ENCODE data around the gene TTYH3.
A peak's percentile ranks its signal among the peaks of the same experiment; 100 is the strongest.
"Not testable (repeated sequence)": the region's sequence is repeated elsewhere in the genome, so short reads cannot be mapped to it uniquely, and the experiment has no call there.

The TTYH3 gene

DNA sequence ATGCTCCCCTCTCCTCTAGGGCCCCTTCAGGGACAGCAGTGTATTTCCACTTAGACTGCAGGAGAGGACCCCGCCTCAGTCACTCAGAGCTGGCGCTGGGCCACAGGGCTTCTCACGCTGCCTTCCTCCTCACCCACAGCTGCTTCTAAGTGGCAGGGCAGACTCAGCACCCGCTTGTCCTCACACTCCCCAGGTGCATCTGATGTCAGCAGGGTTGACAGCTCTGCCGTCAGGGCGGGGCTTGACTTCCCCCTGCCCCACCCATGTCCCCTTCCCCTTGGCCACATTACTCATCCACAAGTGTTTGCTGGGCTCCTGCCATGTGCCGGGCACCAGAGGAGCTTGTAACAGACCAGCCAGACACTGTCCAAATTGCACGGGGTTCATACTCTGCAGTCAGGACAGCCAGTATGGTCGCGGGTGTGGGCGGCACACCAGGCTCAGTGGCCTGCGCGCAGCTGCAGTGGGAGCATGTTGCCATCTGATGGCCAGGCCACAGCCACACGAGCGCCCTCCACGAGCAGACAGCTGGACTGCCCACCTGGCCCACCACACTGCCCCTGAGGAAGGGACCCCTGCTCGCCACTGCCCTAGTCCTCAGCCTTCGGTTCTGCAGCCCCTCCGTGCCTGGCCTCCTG, 29.3 kb upstream of the TTYH3 start:
- DNase-seq (ENCODE audit: low read depth), result no peak

DNA sequence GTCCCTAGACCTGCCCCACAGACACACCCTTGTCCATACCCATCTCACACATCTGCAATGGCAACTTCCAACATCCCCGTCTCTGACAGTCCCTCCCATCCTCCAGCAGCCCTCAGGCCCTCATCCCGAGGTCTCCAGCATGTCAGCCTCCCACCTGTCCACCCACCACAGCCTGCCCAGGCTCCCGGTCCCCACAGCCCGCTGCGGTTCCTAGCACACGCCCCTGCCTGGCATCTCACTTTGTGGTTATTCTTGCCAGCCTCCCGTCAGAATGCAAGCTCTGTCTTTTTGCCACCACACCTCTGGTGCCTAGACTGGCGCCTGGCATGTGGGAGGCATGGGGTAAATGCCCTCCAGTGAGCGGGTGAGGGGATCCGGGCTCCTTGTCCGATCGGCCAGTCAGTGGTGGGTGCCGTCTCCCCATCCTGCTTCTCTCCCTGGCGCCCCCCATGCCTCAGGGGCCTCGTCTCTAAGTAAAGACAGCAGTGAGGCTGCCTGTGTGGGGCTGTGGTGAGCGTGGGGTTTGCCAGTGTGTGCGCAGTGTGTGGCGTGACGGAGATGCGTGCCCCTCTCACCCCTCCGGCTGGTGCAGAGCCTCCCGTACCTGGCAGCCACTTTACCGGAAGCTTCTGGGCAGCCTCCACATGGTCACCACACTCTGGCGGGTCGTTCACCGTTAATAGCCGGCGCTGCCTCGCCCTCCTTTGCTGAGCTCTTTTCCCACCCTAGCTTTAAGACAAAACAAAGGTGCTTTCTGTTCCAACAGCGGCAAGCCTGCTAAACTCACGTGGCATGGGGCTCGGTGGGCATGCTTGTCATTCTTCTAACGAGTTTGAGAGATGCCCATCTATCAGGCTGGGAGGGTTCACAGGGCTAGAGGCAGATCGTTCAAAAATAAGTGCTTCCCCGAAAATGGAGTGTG, 28.5 kb upstream of the TTYH3 start:
- DNase-seq (ENCODE audit: low read depth), result no peak

DNA sequence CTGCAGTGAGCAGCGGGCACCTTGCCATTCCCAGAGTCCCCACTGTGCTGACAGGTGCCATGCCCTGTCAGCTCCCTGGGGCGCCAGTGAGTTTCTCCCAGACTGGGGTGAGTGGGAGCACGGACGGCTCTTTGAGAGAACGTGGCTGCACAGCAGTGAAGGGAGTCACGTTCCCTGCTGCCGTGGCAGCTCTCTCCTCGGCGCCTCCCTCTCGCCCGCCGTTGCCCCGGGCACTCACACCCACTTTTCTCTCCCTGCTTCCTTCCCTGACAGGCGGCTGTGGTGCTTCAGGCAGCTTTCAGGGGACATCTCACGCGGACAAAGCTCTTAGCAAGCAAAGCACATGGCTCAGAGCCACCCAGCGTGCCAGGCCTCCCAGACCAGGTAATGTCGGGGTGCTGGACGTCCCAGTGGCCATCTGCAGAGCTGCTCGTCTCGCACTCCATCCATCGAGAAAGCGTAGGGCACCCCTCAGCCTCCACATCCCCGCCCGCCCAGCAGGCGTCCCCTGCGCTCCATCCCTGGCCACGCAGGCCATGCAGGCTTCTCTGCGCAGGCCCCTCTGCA, 27.1 kb upstream of the TTYH3 start:
- no peak for DNase-seq (ENCODE audit: low read depth)

DNA sequence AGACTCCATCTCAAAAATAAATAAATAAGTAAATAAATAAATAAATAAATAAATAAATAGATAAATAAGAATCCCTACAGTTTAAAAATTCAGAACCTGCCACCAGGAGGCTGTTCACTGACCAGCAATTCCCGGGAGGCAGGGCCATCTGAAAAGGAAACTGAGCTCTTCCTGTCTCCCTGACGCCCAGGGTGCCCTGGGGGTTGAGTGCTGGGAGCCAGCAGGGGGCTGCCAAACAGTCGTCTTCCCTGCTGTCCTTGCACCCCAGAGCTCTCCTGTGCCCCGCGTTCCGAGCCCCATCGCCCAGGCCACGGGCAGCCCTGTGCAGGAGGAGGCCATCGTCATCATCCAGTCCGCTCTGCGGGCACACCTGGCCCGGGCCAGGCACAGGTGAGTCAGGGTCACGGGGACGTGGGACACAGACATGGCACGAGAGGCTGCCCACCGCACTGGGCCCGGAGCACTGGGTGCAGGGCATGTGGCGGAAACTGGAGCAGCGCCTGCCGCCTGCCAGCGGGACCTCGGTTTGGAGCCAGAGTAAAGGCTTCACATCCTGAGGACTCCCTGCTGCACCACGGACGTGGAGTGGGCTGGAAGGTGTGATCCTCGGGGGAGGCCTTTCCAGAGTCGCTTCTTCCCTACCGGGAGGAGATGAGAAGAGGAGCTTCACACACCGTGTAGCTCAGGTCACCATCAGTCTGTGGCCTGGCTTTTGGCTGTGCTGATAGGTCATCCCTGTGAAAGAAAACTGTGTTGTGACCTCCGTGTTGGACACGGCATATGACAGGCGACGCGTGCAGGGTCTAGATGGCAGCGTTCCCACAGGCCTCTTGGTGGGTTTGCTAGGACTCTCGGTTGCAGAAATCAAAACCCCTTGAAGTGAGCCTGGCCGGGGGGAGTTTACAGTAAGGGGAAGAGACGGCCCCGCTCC, 25.9 kb upstream of the TTYH3 start:
- no peak for DNase-seq (ENCODE audit: low read depth)

DNA sequence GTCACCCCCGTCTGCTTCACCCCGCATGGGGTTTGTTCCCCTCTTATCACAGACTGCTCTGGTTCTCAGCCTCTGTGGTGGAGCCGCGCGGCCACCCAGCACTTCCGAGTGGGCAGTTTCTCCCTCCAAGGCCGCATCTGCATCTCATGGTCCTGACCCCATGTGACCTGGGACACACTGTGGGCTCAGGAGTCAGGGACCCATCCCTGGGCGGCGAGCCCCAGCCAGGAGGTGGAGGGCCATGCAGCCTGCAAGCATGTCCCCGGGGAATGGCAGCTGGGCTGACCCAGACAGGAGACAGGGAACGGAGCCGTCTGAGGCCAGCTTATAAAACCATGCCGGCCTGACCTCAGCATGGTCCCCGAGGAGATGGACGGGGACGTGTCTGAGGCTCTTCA, 25.2 kb upstream of the TTYH3 start:
- no peak for DNase-seq (ENCODE audit: low read depth)

DNA sequence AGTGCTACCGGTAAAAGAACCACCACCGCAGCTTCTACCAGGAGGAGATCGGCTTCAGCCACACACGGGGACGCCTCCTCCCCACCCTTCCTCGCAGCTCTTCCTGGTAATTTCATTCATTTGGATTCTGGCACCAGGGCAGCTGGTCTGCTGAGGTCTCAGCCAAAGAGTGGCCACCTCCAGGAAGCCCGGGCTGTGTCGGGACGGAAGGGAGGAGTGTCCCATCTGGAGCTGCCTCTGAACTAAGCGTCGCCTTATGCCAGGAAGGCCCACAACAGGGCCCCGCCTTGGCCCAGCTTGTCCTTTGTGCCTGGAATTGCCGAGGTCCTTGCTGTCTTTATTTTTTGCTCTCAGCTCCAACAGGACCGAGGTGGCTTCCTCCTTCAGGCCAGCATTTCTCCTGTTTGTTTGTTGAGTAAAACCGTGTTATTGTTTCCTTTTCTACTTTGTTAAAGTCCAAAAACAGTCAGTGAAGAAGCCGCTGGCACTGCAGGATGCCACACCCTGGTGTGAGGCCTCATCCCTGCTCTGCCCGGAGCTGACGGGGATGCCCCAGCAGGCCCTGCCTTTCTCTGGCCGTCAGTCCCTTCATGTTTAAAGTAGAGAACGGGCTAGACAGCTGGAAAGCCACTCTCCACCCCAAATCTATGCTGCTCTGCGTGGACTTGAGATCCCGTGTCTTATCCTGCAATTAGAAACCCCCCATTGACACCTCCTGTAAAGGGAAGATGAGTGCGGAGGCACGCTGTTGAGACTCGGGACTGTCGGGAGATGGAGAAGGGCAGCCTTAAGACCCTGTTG, 24.5 kb upstream of the TTYH3 start:
- no peak for DNase-seq (ENCODE audit: low read depth)

DNA sequence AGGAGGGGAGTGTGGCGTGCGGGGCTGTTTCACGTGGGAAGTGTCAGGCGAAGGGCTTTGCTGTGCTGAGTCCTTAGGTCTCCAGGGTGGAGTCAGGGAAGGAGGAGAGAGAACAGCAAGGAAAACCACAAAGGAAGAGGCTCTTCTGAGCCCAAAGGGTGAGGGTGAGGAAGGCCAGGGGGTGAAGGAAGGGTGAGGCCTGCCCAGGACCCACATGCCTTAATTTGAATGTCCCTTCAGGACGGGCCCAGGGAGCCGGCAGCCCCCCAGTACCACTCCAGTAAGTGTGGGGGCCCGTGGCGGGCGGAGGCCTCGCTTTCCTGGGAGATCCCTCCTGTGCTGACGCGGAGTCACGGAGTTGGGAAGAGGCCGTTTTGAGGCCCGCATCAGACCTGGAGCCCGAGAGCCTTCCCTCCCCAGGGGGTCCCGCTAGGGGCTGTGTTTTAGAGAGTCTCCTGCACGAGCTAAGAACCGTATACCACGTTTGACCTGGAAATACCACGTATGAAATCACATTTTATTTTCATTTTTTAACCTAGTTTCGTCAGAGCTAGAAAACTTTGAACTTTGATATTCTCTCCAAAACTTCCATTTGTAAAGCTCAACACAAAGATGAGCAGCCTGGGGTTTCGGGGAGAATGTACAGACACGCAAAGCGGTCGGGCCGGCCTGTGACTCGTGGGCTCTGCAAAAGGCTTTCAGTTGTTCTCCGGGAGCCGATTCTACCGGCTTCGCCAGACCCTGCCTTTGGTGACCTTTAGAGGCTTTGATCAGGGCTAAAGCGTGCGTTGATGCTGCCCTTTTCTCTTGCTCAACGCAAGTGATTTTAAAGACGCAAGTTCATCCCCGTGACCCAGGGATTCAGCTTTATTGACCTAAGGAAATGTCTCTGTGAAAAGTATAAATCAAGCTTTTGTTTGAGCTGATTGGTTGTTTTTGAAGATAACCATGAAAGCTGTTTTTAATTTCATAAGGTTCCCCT, 23.6 kb upstream of the TTYH3 start:
- DNase-seq (ENCODE audit: low read depth), result no peak

DNA sequence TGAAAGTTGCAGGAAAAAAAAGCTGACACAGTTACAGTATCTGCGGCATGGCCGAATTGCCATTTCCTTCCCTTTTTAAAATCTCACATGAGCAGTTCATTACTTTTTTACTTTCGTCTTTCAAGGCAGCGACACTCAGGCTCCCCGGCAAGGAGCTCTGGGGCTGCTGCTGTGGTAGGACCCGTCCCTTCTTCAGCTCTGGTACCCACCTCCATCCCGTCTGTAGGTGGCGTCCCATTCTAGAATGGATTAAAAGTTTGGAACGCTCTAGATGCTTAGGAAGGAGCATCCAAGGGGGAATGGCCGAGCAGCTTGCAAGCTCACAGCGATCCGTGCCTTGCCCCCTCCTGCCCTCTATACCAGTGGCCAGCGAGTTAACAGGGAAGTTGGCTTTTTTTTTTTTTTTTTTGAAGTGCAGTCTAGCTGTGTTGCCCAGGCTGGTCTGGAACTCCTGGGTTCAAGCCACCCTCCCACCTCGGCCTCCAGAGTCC, 22.8 kb upstream of the TTYH3 start:
- peak; percentile 80 for DNase-seq (ENCODE audit: low read depth)

DNA sequence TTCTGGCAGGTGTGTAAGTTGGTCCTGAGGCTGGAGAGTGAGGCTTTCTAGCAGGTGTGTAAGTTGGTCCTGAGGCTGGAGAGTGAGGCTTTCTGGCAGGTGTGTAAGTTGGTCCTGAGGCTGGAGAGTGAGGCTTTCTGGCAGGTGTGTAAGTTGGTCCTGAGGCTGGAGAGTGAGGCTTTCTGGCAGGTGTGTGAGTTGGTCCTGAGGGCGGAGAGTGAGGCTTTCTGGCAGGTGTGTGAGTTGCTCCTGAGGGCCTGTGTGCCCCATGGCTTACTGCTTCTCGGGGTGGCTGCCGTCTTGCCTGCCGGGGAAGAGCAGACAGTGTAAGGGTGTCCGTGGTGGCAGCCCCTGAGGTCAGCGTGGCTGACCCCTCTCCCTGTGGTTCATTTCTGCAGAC, 22.1 kb upstream of the TTYH3 start:
- DNase-seq (ENCODE audit: low read depth), result not testable (repeated sequence)

DNA sequence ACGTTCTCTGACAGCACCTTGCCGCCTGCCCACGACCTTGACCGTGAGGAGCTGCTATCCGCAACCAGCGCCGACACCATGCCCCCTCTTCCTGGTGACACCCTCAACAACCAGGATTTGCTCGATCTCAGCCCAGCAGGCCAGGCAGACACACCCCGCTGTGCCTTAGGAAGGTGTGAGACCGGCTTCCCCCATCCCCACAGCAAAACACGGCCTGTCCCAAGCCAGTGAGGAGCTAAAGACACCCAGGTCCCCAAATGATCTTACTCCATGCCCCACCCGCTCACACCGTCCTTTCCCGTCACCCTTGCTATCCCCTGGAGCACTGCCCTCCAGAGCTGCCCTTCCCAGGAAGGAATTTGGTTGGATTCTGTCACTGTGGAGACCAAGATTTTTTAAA, 21.3 kb upstream of the TTYH3 start:
- DNase-seq (ENCODE audit: low read depth), result no peak

DNA sequence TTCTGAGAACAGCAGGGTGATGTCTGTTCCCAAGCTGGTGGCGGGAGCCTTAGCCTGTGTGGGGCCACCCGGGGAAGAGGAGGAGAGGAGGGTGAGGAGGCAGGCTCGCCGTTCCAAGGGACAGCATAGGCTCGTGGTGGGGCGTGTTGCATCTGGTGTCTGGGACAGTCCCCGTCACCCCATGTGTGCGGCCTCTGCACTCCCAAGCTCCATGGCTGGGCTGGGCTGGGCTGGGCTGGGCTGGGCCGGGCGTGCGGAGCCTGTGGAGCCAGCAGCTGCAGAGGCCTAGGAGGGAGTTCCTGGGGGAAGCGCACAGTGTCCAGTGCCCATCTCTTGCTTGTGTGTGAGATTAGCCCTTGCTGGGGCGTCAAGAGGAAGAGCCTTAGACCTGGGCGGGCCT, 20.9 kb upstream of the TTYH3 start:
- no peak for DNase-seq (ENCODE audit: low read depth)

DNA sequence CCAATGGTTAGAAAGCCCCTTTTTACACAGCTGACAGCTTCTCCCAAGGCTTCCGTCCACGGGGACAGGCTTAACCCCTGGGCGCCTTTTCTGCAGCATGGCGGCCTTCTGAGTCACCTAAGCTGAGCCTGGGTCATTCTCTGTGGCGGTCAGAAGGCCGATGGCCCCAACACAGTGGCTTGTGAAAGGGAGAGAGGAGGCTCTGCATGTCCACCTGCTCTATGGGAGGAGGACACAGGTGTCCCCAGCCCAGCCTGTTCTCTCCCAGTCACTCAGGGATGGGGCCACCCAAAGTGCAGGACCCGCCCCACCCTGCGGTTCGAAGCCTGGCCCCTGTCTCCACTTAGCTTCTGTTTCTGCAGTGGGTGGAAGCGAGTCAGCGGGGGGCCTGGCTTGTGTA, 20.4 kb upstream of the TTYH3 start:
- no peak for DNase-seq (ENCODE audit: low read depth)

DNA sequence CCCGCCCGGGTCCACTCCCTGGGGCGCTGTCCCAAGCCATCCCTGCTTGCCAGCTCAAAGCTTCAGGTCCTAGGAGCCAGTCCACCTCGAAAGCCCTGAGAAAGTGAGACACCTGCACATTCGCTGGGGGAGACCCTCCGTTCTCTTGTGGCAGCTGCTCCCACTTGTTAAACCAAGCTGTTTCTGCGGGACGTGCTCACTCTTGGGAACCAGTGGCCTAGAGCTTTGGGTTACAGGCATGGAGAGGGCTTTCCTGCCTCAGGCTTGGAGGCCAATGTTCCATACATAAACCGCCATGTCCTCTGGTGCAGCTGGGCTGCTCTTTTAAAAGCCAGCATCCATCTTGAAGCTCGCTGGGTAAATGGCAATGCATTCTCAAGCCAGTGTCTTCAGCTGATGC, 19.9 kb upstream of the TTYH3 start:
- no peak for DNase-seq (ENCODE audit: low read depth)

DNA sequence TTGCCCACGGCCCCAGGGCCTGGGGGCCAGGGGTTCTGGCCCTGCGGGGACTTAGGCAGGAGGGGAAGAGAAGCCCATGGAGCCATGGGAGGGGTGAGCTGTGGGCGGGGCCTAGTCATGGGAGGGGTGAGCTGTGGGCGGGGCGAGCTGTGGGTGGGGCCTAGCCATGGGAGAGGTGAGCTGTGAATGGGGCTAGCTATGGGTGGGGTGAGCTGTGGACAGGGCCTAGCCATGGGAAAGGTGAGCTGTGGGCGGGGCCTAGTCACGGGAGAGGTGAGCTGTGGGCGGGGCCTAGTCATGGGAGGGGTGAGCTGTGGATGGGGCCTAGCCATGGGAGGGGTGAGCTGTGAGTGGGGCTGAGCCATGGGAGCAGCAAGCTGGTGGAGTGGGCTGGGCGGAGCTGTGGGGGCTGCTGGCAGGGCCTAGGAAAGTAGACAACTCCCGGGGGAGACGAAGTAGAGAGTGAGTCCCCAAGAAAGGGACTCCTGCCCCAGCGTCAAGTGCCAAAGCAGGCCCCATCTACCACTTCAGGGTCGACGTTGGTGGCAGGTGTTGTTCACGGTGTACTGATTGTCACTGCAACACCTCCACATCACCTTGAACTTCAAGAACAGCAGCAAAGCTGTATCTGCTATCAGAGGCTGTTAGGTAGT, 19.2 kb upstream of the TTYH3 start:
- DNase-seq (ENCODE audit: low read depth), result no peak

DNA sequence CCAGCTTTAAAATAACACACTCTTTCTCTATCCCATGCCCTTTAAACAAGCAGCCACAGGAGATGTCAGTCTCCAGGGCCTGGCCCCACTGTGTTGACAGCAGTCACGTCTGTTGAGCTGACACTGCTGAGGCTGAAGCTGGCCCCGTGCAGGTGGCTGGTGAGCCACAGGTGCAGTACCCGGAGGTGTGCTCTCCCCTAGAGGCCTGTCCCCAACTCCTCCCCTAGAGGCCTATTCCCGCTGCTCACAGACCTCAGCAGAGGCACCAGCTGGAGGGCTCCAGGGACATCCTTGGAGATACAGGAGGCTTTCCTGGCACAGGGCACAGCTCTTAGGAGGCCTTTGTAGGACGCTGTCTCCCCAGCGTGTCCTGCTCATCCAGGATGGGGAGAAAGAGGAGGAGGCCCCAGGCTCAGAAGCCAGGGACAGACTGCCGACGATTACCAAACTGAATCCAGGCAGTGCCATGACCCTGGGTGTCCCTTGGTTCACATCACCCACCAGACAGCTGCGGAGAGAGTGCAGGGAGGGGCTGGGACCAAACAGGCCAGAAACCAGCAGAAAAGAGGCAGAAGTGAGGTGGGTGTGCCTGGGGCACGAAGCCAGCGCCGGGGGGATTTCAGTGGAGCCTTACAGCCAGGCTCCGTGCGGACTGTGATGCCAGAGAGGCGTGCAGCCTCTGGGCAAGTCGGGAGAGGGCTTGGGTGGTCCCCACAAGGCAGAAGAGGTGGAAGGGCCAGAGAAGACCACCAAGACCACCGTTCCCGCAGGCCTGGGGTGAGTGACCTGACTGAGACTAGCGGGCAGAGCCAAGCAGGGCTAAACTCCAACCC, 18.5 kb upstream of the TTYH3 start:
- DNase-seq (ENCODE audit: low read depth), result no peak

DNA sequence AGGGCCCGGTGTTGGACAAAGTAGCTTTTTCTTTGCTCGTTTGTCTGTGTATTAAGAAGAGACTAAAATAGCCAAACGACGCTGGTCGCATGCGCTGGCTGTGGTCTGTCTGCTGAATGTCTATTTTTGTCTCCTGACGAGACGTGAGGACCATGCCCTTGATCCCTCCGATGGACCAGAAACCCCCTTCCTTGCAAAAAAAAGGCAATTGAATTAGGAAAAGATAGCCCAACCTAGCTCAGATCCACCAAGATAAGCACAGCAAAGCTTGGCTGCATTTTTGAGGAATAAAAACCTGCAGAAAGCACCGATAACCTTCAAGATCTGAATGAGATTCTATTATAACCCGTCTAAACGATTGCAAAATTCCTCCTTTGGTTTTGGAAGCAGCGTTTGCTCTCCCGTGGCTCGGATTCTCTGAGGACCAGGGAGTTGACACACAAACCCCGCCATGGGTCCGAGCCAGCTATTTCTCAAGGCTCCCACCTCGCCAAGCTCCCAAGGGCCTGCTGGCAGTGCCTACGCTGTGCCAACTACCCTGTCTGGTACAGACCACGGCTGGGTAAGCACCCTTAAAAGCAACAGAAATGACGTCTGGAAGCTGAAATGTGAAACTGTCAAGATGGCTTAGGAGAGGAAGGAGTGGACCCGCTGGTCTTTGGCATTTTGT, 17.7 kb upstream of the TTYH3 start:
- no peak for DNase-seq (ENCODE audit: low read depth)

DNA sequence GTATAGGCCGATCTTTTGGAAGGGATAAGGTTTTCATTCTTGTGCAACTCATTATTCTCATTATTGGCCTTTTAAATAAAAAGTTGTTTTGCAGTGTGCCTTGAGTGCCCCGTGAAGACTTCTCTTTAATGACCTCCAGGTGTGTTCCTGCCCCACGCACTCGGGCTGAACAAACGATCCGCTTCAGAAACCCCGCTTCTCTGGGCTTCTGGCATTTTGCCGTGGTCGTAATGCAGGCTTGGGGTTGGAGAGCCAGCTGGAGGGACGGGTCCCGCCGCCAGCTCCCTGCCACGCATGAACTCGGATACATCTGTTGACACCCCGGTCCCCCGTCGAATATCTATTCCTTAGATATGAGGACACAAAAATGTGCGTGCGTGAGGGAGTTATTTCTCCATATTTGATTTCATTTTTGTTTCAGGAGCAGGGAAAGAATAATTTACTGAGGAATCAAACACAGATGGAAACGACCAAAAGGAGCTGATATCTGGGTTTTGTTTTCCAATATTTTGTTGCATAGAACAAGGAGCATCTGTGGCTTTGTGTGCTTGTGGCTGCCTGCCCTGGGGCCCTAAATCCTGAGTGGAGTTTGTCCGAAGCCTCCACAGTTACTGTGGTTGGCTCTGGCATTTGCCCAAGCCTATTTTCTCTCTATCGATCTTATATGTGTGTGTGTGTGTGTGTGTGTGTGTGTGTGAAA, 17.0 kb upstream of the TTYH3 start:
- DNase-seq (ENCODE audit: low read depth), result no peak

All from CMK (cell line).